ENCODE results near the gene NARF.
"Not testable (repeated sequence)": the region's sequence is repeated elsewhere in the genome, so short reads cannot be mapped to it uniquely, and the experiment has no call there.

The NARF gene

DNA sequence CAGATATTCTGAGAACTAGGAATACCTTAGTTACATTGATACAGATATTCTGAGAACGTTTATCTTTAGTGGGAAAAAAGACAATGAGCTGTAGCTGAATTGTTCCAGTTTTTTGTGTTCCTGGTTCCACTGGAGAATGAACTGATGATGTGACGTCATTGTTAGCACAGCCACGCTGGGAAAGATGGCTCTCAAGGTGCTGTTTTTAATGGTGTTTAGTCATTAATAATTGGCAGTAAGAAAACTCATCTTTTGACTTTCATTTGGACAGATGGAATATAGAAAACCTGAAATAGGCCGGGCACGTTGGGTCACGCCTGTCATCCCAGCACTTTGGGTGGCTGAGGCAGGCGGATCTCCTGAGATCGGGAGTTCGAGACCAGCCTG, 71.4 kb downstream of the NARF start:
- no peak for DNase-seq

DNA sequence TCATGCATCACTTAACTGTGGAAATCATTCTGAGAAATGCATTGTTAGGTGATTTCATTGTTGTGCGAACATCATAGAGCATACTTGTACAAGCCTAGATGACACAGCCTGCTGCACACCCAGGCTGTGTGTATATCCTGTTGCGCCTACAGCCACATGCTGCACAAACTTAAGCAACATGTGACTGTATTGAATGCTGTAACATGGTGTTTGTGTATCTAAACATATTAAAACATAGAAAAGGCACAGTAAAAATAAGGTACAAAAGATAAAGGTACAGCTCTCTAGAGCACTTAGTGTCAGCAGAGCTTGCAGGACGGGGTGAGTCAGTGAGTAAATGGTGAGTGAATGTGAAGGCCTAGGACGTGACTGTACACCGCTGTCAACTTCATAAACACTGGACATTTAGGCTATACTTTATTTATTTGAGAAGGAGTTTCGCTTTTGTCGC, 72.9 kb downstream of the NARF start:
- DNase-seq = no peak

DNA sequence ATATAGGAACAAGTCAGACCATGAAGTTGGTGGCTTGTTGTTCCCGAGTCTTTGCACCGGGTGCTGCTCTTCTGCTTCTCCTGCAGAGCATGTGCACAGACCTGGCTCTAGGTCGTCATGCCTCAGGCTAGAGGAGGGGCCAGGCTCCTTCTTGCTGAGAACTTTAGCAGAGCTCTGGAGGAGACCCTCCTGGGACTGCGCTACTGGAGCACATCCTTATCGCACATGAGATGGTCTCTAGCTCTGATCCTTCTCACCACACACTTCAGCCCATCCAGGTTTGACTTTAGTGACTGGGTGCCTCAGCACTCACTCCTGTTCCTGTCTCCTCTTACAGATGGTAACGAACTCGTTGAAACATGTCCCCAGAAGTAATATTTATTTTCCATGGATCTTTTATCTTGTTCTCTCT, 75.9 kb downstream of the NARF start:
- DNase-seq = no peak

DNA sequence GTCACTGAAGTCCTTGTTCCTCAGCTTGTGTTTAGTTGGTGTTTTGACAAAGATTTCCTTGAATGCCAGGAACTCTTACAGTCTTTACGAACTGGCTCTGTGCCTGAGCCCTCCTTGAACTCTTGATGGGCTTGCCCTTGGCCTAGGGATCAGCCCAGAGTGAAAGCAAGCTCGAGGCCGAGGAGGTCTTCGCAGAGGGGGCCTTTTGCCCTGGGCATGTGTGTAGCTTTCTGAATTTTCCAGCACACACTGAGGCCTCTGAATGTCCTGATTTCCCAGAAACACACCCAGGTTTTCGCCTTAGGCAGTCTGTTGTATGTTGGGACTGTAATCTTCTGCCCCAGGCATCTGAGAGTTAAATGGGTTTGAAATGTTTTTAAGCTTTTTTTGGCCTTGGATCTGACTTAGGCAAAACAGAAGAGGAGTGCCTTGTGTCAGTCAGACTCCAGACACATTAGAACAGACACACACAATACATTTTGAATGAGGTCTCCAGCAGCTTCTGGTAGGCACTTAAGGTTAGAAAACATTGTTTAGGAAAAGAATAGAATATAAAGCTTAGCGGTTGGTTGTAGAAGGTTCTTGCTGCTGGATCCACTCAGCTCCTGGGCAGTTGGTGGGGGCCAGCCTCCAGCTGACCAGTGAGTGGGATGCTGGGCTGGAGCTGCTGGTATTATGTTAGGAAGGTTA, 78.1 kb downstream of the NARF start:
- peak in 1 of 51 donors; percentile 12 for DNase-seq

DNA sequence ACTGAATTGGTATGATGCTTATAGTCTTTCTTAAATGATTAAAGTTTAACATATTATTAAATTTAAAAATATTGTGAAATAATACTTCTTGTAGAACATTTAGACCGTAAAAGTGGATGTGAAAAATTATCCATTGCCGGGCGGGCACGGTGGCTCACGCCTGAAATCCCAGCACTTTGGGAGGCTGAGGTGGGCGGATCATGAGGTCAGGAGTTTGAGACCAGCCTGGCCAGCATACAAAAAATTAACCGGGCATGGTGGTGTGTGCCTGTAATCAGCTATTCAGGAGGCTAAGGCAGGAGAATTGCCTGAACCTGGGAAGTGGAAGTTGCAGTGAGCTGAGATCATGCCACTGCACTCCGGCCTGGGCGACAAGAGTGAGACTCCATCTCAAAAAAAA, 78.7 kb downstream of the NARF start:
- DNase-seq = not testable (repeated sequence)

DNA sequence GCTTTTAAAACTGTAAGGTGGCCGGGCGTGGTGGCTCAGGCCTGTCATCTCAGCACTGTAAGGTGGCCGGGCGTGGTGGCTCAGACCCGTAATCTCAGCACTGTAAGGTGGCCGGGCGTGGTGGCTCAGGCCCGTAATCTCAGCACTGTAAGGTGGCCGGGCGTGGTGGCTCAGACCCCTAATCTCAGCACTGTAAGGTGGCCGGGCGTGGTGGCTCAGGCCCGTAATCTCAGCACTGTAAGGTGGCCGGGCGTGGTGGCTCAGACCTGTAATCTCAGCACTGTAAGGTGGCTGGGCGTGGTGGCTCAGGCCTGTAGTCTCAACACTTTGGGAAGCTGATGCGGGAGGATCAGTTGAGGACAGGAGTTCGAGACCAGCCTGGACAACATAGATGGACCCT, 80.5 kb downstream of the NARF start:
- not testable (repeated sequence) for DNase-seq
